HEK293 (cell line): ENCODE results near the gene ARHGEF4.

Source experiments
- CTCF ChIA-PET: fragments of 350-600 bp; formaldehyde crosslinking; extraction: SDS; loops from one replicate; lab custom pipeline; 2021; ENCODE audit warnings: antibody characterized with exemption; lab: Yijun Ruan, JAX
- POLR2A ChIA-PET: fragments of 300-600 bp; formaldehyde crosslinking; extraction: SDS; loops from one replicate; lab custom pipeline; 2020; ENCODE audit warnings: antibody characterized with exemption, inconsistent platforms; lab: Yijun Ruan, JAX
- H3K27ac ChIP-seq: fragments of 200-500 bp; sonication (Bioruptor generic); 2 replicates; pipeline ENCODE4 v1.5.1; 2014; ENCODE audit warnings: low read depth, low read length, control low read depth, inconsistent platforms; ENCODE audit errors: extremely low read depth
- H3K36me3 ChIP-seq, 2 experiments: fragments of 200-500 bp in 1 of 2; sonication (Bioruptor generic) in 1 of 2; 1 replicate in 1 of 2; 2 replicates in 1 of 2; pipeline ENCODE4 v1.5.1; 2014 to 2017; ENCODE audit warnings: inconsistent platforms in 2 of 2, low read length in 2 of 2; ENCODE audit not compliant: control insufficient read depth in 2 of 2, insufficient read depth in 1 of 2
- H3K4me1 ChIP-seq: fragments of 200-500 bp; sonication (Bioruptor generic); 2 replicates; pipeline ENCODE4 v1.5.1; 2014; ENCODE audit warnings: mild to moderate bottlenecking, low read length, inconsistent platforms; ENCODE audit not compliant: control insufficient read depth, insufficient read depth
- H3K4me3 ChIP-seq: 2 replicates; pipeline ENCODE4 v1.5.1; 2011; ENCODE audit warnings: low read depth, mild to moderate bottlenecking, control low read depth, low read length, moderate library complexity
- H3K9me3 ChIP-seq: fragments of 200-500 bp; sonication (Bioruptor generic); 2 replicates; pipeline ENCODE4 v1.5.1; 2014; ENCODE audit warnings: low read depth, low read length, inconsistent platforms; ENCODE audit not compliant: control insufficient read depth, insufficient read depth
- IKZF3 ChIP-seq: fragments of 450-650 bp; IDR thresholded peaks from 2 replicates; pipeline ENCODE4 v1.5.0; 2018; ENCODE audit warnings: missing biosample characterization, mild to moderate bottlenecking, missing genetic modification characterization, moderate library complexity
- REPIN1 ChIP-seq: fragments of 450-650 bp; formaldehyde crosslinking; IDR thresholded peaks from 2 replicates; pipeline ENCODE4 v1.5.1; 2017; ENCODE audit warnings: missing biosample characterization, missing genetic modification characterization, low read depth
- SALL2 ChIP-seq: fragments of 450-650 bp; formaldehyde crosslinking; IDR thresholded peaks from 2 replicates; pipeline ENCODE4 v1.5.0; 2017; ENCODE audit warnings: missing biosample characterization, mild to moderate bottlenecking, missing genetic modification characterization, borderline replicate concordance
- SCRT1 ChIP-seq: fragments of 450-650 bp; formaldehyde crosslinking; IDR thresholded peaks from 2 replicates; pipeline ENCODE4 v1.5.1; 2016; ENCODE audit warnings: missing biosample characterization, missing genetic modification characterization, borderline replicate concordance
- ZBTB1 ChIP-seq: fragments of 450-650 bp; formaldehyde crosslinking; IDR thresholded peaks from 2 replicates; pipeline ENCODE4 v1.5.1; 2016; ENCODE audit warnings: missing biosample characterization, missing genetic modification characterization
- ZBTB20 ChIP-seq: fragments of 450-650 bp; formaldehyde crosslinking; IDR thresholded peaks from 2 replicates; pipeline ENCODE4 v1.5.1; 2016; ENCODE audit warnings: missing biosample characterization, missing genetic modification characterization
- ZNF138 ChIP-seq: fragments of 450-650 bp; formaldehyde crosslinking; IDR thresholded peaks from 2 replicates; pipeline ENCODE4 v1.5.1; 2016; ENCODE audit warnings: missing biosample characterization, missing genetic modification characterization, borderline replicate concordance
- ZNF140 ChIP-seq: fragments of 450-650 bp; formaldehyde crosslinking; IDR thresholded peaks from 2 replicates; pipeline ENCODE4 v1.5.1; 2016; ENCODE audit warnings: missing biosample characterization, missing genetic modification characterization
- ZNF211 ChIP-seq: fragments of 450-650 bp; formaldehyde crosslinking; IDR thresholded peaks from 2 replicates; pipeline ENCODE4 v1.5.1; 2016; ENCODE audit warnings: low read depth, missing biosample characterization, missing genetic modification characterization
- ZNF214 ChIP-seq: fragments of 450-650 bp; formaldehyde crosslinking; IDR thresholded peaks from 2 replicates; pipeline ENCODE4 v1.5.1; 2017; ENCODE audit warnings: missing biosample characterization, mild to moderate bottlenecking, missing genetic modification characterization, borderline replicate concordance
- ZNF529 ChIP-seq: fragments of 450-650 bp; formaldehyde crosslinking; IDR thresholded peaks from 2 replicates; pipeline ENCODE4 v1.5.1; 2017; ENCODE audit warnings: missing genetic modification characterization, missing biosample characterization; ENCODE audit not compliant: insufficient replicate concordance
- ZNF549 ChIP-seq: fragments of 450-650 bp; IDR thresholded peaks from 2 replicates; pipeline ENCODE4 v1.5.1; 2018; ENCODE audit warnings: missing biosample characterization, missing genetic modification characterization, mild to moderate bottlenecking, inconsistent platforms, moderate library complexity
- ZNF600 ChIP-seq: fragments of 450-650 bp; formaldehyde crosslinking; IDR thresholded peaks from 2 replicates; pipeline ENCODE4 v1.5.1; 2016; ENCODE audit warnings: missing biosample characterization, missing genetic modification characterization
- ZNF610 ChIP-seq: fragments of 450-650 bp; formaldehyde crosslinking; IDR thresholded peaks from 2 replicates; pipeline ENCODE4 v1.5.1; 2016; ENCODE audit warnings: missing biosample characterization, missing genetic modification characterization, borderline replicate concordance
- TF ChIP-seq, protein P1 (sequence below): fragments of 450-650 bp; formaldehyde crosslinking; IDR thresholded peaks from 2 replicates; pipeline ENCODE4 v1.5.1; 2016; ENCODE audit warnings: missing biosample characterization, missing genetic modification characterization
- TF ChIP-seq, protein P2 (sequence below): fragments of 450-650 bp; formaldehyde crosslinking; IDR thresholded peaks from 2 replicates; pipeline ENCODE4 v1.5.1; 2016; ENCODE audit warnings: missing biosample characterization, missing genetic modification characterization
- TF ChIP-seq, protein P3 (sequence below): fragments of 450-650 bp; formaldehyde crosslinking; IDR thresholded peaks from 2 replicates; pipeline ENCODE4 v1.5.1; 2016; ENCODE audit warnings: missing biosample characterization, missing genetic modification characterization
- TF ChIP-seq, protein P4 (sequence below): fragments of 450-650 bp; IDR thresholded peaks from 2 replicates; pipeline ENCODE4 v1.5.1; 2018; ENCODE audit warnings: missing biosample characterization, mild to moderate bottlenecking, missing genetic modification characterization
- TF ChIP-seq, protein P5 (sequence below): fragments of 450-650 bp; formaldehyde crosslinking; IDR thresholded peaks from 2 replicates; pipeline ENCODE4 v1.5.1; 2017; ENCODE audit warnings: missing biosample characterization, missing genetic modification characterization
- TF ChIP-seq, protein P6 (sequence below): fragments of 450-650 bp; formaldehyde crosslinking; conservative IDR thresholded peaks from 2 replicates; pipeline ENCODE4 v1.5.1; 2016; ENCODE audit warnings: low read depth, missing biosample characterization, missing genetic modification characterization

The ARHGEF4 gene

DNA sequence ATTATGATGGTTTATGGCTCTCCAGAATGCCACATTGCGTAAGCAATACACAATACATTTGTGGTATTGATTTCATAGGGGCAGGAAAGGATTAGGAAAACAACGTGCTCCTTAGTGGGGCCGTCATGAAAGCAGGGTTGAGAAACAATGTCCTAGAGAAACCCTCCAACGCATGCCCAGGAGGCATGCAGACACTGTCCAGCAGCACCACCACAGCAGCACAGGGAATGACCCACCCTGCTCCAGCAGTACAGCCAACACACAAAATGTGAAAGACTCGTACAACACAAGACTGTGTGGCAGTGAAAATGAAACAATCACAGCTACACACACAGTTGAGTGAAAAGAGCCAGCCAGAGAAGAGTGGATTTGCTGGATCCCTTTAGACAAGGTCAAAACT, 190.2 kb downstream of the ARHGEF4 start:
- no peak overlapping the region for H3K27ac ChIP-seq
- no peaks in the 10 kb centered on the region for H3K4me1 ChIP-seq
- TF ChIP-seq REPIN1 (tag by site-specific recombination) (no peak), ZNF600 (tag by site-specific recombination) (no peak), ZNF211 (tag by site-specific recombination) (no peak), ZBTB1 (no peak), ZNF140 (tag by site-specific recombination) (no peak), ZNF549 (tag by site-specific recombination) (no peak), SCRT1 (tag by site-specific recombination) (no peak), SALL2 (tag by site-specific recombination) (no peak)
- TF ChIP-seq, protein P1, sequence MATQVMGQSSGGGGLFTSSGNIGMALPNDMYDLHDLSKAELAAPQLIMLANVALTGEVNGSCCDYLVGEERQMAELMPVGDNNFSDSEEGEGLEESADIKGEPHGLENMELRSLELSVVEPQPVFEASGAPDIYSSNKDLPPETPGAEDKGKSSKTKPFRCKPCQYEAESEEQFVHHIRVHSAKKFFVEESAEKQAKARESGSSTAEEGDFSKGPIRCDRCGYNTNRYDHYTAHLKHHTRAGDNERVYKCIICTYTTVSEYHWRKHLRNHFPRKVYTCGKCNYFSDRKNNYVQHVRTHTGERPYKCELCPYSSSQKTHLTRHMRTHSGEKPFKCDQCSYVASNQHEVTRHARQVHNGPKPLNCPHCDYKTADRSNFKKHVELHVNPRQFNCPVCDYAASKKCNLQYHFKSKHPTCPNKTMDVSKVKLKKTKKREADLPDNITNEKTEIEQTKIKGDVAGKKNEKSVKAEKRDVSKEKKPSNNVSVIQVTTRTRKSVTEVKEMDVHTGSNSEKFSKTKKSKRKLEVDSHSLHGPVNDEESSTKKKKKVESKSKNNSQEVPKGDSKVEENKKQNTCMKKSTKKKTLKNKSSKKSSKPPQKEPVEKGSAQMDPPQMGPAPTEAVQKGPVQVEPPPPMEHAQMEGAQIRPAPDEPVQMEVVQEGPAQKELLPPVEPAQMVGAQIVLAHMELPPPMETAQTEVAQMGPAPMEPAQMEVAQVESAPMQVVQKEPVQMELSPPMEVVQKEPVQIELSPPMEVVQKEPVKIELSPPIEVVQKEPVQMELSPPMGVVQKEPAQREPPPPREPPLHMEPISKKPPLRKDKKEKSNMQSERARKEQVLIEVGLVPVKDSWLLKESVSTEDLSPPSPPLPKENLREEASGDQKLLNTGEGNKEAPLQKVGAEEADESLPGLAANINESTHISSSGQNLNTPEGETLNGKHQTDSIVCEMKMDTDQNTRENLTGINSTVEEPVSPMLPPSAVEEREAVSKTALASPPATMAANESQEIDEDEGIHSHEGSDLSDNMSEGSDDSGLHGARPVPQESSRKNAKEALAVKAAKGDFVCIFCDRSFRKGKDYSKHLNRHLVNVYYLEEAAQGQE (tag by site-specific recombination), result no peak
- TF ChIP-seq, protein P2, sequence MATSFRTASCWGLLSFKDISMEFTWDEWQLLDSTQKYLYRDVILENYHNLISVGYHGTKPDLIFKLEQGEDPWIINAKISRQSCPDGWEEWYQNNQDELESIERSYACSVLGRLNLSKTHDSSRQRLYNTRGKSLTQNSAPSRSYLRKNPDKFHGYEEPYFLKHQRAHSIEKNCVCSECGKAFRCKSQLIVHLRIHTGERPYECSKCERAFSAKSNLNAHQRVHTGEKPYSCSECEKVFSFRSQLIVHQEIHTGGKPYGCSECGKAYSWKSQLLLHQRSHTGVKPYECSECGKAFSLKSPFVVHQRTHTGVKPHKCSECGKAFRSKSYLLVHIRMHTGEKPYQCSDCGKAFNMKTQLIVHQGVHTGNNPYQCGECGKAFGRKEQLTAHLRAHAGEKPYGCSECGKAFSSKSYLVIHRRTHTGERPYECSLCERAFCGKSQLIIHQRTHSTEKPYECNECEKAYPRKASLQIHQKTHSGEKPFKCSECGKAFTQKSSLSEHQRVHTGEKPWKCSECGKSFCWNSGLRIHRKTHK (tag by site-specific recombination), result no peak
- TF ChIP-seq, protein P3, sequence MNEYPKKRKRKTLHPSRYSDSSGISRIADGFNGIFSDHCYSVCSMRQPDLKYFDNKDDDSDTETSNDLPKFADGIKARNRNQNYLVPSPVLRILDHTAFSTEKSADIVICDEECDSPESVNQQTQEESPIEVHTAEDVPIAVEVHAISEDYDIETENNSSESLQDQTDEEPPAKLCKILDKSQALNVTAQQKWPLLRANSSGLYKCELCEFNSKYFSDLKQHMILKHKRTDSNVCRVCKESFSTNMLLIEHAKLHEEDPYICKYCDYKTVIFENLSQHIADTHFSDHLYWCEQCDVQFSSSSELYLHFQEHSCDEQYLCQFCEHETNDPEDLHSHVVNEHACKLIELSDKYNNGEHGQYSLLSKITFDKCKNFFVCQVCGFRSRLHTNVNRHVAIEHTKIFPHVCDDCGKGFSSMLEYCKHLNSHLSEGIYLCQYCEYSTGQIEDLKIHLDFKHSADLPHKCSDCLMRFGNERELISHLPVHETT (tag by site-specific recombination), result no peak
- TF ChIP-seq, protein P4, sequence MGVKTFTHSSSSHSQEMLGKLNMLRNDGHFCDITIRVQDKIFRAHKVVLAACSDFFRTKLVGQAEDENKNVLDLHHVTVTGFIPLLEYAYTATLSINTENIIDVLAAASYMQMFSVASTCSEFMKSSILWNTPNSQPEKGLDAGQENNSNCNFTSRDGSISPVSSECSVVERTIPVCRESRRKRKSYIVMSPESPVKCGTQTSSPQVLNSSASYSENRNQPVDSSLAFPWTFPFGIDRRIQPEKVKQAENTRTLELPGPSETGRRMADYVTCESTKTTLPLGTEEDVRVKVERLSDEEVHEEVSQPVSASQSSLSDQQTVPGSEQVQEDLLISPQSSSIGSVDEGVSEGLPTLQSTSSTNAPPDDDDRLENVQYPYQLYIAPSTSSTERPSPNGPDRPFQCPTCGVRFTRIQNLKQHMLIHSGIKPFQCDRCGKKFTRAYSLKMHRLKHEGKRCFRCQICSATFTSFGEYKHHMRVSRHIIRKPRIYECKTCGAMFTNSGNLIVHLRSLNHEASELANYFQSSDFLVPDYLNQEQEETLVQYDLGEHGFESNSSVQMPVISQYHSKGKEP, result no peak
- TF ChIP-seq, protein P5, sequence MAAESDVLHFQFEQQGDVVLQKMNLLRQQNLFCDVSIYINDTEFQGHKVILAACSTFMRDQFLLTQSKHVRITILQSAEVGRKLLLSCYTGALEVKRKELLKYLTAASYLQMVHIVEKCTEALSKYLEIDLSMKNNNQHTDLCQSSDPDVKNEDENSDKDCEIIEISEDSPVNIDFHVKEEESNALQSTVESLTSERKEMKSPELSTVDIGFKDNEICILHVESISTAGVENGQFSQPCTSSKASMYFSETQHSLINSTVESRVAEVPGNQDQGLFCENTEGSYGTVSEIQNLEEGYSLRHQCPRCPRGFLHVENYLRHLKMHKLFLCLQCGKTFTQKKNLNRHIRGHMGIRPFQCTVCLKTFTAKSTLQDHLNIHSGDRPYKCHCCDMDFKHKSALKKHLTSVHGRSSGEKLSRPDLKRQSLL (tag by site-specific recombination), result no peak
- TF ChIP-seq, all 188 proteins: peak for 0
- no peaks in the 10 kb centered on the region for H3K9me3 ChIP-seq
- POLR2A ChIA-PET, result no interaction called here
- H3K4me3 ChIP-seq, result no peak overlapping the region
- no peaks in the 10 kb centered on the region for H3K36me3 ChIP-seq
- CTCF ChIA-PET, result no interaction called here

DNA sequence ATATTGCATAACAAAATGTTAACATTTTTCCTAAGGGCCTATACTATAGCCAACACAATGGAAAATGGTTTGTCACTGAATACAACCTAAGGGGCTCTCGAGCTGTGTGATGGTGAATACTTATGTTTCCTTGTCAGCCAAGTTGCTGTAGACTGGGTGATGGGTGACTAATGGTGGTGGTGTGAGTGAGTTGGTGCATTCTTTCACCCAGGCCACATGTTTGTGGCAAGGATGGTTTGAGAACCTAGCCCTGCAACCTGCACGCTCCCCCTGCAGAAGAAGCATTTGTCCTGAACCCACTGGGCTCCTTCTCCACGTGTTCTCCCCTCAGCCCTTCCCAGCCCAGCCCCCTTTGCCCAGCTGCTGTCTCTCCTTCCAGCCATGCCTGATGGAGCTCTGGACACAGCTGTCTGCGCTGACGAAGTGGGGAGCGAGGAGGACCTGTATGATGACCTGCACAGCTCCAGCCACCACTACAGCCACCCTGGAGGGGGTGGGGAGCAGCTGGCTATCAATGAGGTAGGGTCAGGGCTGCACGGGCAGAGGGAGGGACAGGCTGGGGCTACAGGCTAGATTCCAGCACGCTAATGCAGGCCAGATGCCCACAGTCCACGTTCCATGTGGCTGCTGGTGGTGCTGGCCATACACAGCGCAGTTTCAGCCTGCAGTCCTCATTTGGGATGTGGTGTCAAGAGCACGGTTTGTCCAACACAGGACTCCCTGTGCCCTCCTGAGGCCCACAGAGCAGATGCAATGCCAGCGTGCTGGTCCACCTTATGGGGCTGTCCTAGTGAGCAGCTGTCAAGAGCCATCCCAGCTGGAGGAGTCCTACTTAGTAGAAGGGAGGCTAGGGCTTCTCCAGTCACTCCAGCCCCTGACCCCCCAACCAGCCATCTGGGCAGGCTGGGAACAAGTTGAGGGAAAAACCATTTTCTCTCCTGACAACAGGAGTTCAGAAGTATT, 191.1 kb downstream of the ARHGEF4 start:
- CTCF ChIA-PET, result no interaction called here
- no peaks in the 10 kb centered on the region for H3K4me1 ChIP-seq
- no peak overlapping the region for H3K4me3 ChIP-seq
- POLR2A ChIA-PET, result no interaction called here
- no peaks in the 10 kb centered on the region for H3K36me3 ChIP-seq
- no peaks in the 10 kb centered on the region for H3K9me3 ChIP-seq
- H3K27ac ChIP-seq, result no peak overlapping the region
- TF ChIP-seq IKZF3 (tag by site-specific recombination), result no peak
- TF ChIP-seq, protein P6, sequence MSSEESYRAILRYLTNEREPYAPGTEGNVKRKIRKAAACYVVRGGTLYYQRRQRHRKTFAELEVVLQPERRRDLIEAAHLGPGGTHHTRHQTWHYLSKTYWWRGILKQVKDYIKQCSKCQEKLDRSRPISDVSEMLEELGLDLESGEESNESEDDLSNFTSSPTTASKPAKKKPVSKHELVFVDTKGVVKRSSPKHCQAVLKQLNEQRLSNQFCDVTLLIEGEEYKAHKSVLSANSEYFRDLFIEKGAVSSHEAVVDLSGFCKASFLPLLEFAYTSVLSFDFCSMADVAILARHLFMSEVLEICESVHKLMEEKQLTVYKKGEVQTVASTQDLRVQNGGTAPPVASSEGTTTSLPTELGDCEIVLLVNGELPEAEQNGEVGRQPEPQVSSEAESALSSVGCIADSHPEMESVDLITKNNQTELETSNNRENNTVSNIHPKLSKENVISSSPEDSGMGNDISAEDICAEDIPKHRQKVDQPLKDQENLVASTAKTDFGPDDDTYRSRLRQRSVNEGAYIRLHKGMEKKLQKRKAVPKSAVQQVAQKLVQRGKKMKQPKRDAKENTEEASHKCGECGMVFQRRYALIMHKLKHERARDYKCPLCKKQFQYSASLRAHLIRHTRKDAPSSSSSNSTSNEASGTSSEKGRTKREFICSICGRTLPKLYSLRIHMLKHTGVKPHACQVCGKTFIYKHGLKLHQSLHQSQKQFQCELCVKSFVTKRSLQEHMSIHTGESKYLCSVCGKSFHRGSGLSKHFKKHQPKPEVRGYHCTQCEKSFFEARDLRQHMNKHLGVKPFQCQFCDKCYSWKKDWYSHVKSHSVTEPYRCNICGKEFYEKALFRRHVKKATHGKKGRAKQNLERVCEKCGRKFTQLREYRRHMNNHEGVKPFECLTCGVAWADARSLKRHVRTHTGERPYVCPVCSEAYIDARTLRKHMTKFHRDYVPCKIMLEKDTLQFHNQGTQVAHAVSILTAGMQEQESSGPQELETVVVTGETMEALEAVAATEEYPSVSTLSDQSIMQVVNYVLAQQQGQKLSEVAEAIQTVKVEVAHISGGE (tag by site-specific recombination), result no peak
- no peak for TF ChIP-seq ZNF610
- no peak for TF ChIP-seq ZNF214 (tag by site-specific recombination)
- TF ChIP-seq ZNF529 (tag by site-specific recombination), result no peak
- TF ChIP-seq ZBTB20 (tag by site-specific recombination), result no peak
- TF ChIP-seq ZNF138 (tag by site-specific recombination), result no peak
